Right hindlimb (tissue), 1 donor: Measurements from ENCODE around the gene LINS1.
"Not testable (repeated sequence)": the region's sequence is repeated elsewhere in the genome, so short reads cannot be mapped to it uniquely, and the experiment has no call there.

ENCODE experiments used
- DNase-seq: peaks from one replicate; pipeline ENCODE4 v3.0.0-alpha.2; 2018

The LINS1 gene

GRCh38 chr15:100601617-100602063 is 344 bp downstream of the LINS1 start:
- no peak for DNase-seq

GRCh38 chr15:100601163-100601562 is 821 bp downstream of the LINS1 start:
- DNase-seq = no peak

- DNase-seq = no peak
These were observed 3.3 kb downstream of the LINS1 start for GRCh38 chr15:100598655-100599054.

GRCh38 chr15:100597862-100598261 is 4.1 kb downstream of the LINS1 start:
- no peak for DNase-seq

GRCh38 chr15:100596792-100597191 is 5.2 kb downstream of the LINS1 start:
- DNase-seq = peak; percentile 24

GRCh38 chr15:100595964-100596363 is 6.0 kb downstream of the LINS1 start:
- DNase-seq = no peak

GRCh38 chr15:100593431-100593830 is 8.6 kb downstream of the LINS1 start:
- no peak for DNase-seq

- DNase-seq = no peak
These were observed 9.1 kb downstream of the LINS1 start for GRCh38 chr15:100592898-100593297.

GRCh38 chr15:100591835-100592234 is 10.1 kb downstream of the LINS1 start:
- DNase-seq = no peak

GRCh38 chr15:100591163-100591562 is 10.8 kb downstream of the LINS1 start:
- not testable (repeated sequence) for DNase-seq

- DNase-seq = no peak
These were observed 13.2 kb downstream of the LINS1 start for GRCh38 chr15:100588638-100589242.

GRCh38 chr15:100580414-100580813 is 21.6 kb downstream of the LINS1 start:
- no peak for DNase-seq

- no peak for DNase-seq
These were observed 28.5 kb downstream of the LINS1 start for GRCh38 chr15:100573526-100573925.

- no peak for DNase-seq
These were observed 29.5 kb downstream of the LINS1 start for GRCh38 chr15:100572362-100572983.

- DNase-seq = no peak
These were observed 30.3 kb downstream of the LINS1 start for GRCh38 chr15:100571592-100572167.

GRCh38 chr15:100570735-100571313 is 31.2 kb downstream of the LINS1 start:
- DNase-seq = no peak

- no peak for DNase-seq
These were observed 31.7 kb downstream of the LINS1 start for GRCh38 chr15:100570275-100570674.

- DNase-seq = no peak
These were observed 32.6 kb downstream of the LINS1 start for GRCh38 chr15:100569391-100569790.

GRCh38 chr15:100566850-100567628 is 34.9 kb downstream of the LINS1 start:
- DNase-seq = no peak

GRCh38 chr15:100565591-100565990 is 36.4 kb downstream of the LINS1 start:
- DNase-seq = no peak

GRCh38 chr15:100560323-100560722 is 41.7 kb downstream of the LINS1 start:
- DNase-seq = no peak

- no peak for DNase-seq
These were observed 42.7 kb downstream of the LINS1 start for GRCh38 chr15:100559330-100559729.

- DNase-seq = no peak
These were observed 43.2 kb downstream of the LINS1 start for GRCh38 chr15:100558771-100559254.
